ENCODE data around the gene WDR35. TPM values are rescaled to one million over a fixed set of nuclear protein-coding genes. Genes with fewer than 3 reads are reported as not detected.

WDR35 gene
- total and polyA plus RNA-seq, 2 donors (not counting 3 experiments of a cell fraction or from before 2014, with no cell fraction given), result 3.6 to 8.0 TPM

DNA sequence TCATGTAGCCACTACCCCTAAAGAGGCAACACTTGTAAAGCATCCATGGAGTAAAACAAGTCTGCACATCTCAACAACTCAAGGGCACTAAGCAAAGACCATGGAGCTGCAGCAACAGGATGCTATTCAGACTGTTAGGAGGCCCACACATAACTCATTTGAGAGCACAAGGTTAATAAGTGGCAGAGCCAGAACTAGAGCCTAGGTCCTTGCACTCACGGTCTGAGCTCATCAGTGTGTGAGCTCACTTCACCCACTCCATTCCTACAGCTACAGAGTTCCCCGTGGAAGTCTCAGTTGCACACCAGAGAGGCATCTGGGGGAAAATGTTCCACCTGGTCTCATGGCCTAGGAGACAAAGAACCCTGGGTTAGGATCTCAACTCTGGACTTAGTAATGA, 123.1 kb downstream of the WDR35 start:
- Histone ChIP-seq H3K27ac (ENCODE audit: insufficient read depth, low read depth, low read length) (no peak overlapping the region), H3K9me3 (replicated peaks; ENCODE audit: control insufficient read depth, insufficient read depth, low read length) (no peaks in the 10 kb centered on the region), H3K4me2 (ENCODE audit: insufficient read depth, low read length) (no peak overlapping the region), H4K20me1 (replicated peaks; ENCODE audit: control insufficient read depth, extremely low read depth, insufficient read depth, low read length) (no peaks in the 10 kb centered on the region), H3K9ac (replicated peaks; ENCODE audit: extremely low read depth, insufficient read depth, low read length) (no peak overlapping the region), H3K4me1 (ENCODE audit: control insufficient read depth, extremely low read depth, insufficient read depth, low read length) (peaks cover 5% of the 10 kb centered on the region), H3K79me2 (ENCODE audit: control insufficient read depth, insufficient read depth, low read length) (no peaks in the 10 kb centered on the region), H3K9me1 (replicated peaks; ENCODE audit: control insufficient read depth, extremely low read depth, insufficient read depth, low read length) (no peaks in the 10 kb centered on the region), H3K4me3 (replicated peaks in 1 of 3; ENCODE audit: insufficient read depth in 1 of 3, low read depth in 1 of 3, low read length in 3 of 3) (no peak overlapping the region), H3K36me3 (ENCODE audit: control insufficient read depth in 2 of 2, extremely low read depth in 1 of 2, insufficient read depth in 2 of 2, low read length in 2 of 2) (no peaks in the 10 kb centered on the region), H3K27me3 (ENCODE audit: control insufficient read depth in 2 of 2, insufficient read depth in 2 of 2, low read length in 2 of 2) (no peaks in the 10 kb centered on the region), H2AFZ (ENCODE audit: low read depth, low read length) (no peak overlapping the region)
- no peak for FAIRE-seq
- dilution Hi-C loops (cut with MboI; ENCODE audit: extremely low pct_ligation_motif_present, low sequenced_read_pairs) (no loop called here), intact Hi-C loops (cut with micrococcal nuclease) (no loop called here)
- no TSS peak for BruUV-seq (replicated peaks)
- POLR2A ChIA-PET, result no interaction called here
- no peak for DNase-seq (ENCODE audit: low read depth, low spot score)
- TF ChIP-seq MYC (IDR thresholded peaks at IDR 0.05; ENCODE audit: low read depth, low read length) (no peak), JUN (IDR thresholded peaks at IDR 0.05; ENCODE audit: borderline replicate concordance, insufficient read depth, insufficient read length, low read depth) (no peak), FOS (IDR thresholded peaks at IDR 0.05; ENCODE audit: borderline replicate concordance, insufficient read depth, low read length) (no peak), EZH2 (IDR thresholded peaks at IDR 0.05; ENCODE audit: borderline replicate concordance, low read depth, low read length, severe bottlenecking) (no peak), POLR2A (IDR thresholded peaks at IDR 0.05; ENCODE audit: low read depth, low read length) (no peak), POLR2AphosphoS5 (IDR thresholded peaks at IDR 0.05; ENCODE audit: insufficient read depth, low read depth, low read length) (no peak), GATA2 (IDR thresholded peaks at IDR 0.05; ENCODE audit: insufficient read depth, insufficient read length, low read depth, low read length) (no peak)
- TF ChIP-seq, protein P1, sequence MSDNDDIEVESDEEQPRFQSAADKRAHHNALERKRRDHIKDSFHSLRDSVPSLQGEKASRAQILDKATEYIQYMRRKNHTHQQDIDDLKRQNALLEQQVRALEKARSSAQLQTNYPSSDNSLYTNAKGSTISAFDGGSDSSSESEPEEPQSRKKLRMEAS (IDR thresholded peaks at IDR 0.05; ENCODE audit: insufficient read depth, insufficient read length), result no peak
- TF ChIP-seq, protein P2, sequence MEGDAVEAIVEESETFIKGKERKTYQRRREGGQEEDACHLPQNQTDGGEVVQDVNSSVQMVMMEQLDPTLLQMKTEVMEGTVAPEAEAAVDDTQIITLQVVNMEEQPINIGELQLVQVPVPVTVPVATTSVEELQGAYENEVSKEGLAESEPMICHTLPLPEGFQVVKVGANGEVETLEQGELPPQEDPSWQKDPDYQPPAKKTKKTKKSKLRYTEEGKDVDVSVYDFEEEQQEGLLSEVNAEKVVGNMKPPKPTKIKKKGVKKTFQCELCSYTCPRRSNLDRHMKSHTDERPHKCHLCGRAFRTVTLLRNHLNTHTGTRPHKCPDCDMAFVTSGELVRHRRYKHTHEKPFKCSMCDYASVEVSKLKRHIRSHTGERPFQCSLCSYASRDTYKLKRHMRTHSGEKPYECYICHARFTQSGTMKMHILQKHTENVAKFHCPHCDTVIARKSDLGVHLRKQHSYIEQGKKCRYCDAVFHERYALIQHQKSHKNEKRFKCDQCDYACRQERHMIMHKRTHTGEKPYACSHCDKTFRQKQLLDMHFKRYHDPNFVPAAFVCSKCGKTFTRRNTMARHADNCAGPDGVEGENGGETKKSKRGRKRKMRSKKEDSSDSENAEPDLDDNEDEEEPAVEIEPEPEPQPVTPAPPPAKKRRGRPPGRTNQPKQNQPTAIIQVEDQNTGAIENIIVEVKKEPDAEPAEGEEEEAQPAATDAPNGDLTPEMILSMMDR (IDR thresholded peaks at IDR 0.05; ENCODE audit: extremely low read depth in 1 of 2, insufficient read depth in 1 of 2, low read depth in 1 of 2, low read length in 2 of 2), result no peak
- CTCF ChIA-PET, result interaction anchor here (0.6 to 1.2 kb wide), 2 partner anchors 240 to 517 kb away, joined by 3 to 4 read pairs; no protein-coding TSS in a partner anchor
